DOHH2 (cell line): Measurements from ENCODE around the gene CDC42BPA.

Experiments used
- H3F3A ChIP-seq: fragments of 200-600 bp; sonication (generic), shearing (Covaris generic); 2 replicates; pipeline ENCODE4 v1.6.0; 2016; ENCODE audit warnings: antibody characterized with exemption, mild to moderate bottlenecking; ENCODE audit not compliant: control insufficient read depth, insufficient read depth
- H3K27ac ChIP-seq: fragments of 200-600 bp; sonication (generic); 2 replicates; pipeline ENCODE4 v1.5.1; 2014; ENCODE audit warnings: low read depth, mild to moderate bottlenecking, low read length, moderate library complexity
- H3K27me3 ChIP-seq: fragments of 200-600 bp; sonication (generic); 2 replicates; pipeline ENCODE4 v1.6.1; 2014; ENCODE audit warnings: mild to moderate bottlenecking, low read length, mixed read lengths; ENCODE audit not compliant: control insufficient read depth
- H3K36me3 ChIP-seq: fragments of 200-600 bp; sonication (generic); 2 replicates; pipeline ENCODE4 v1.6.1; 2014; ENCODE audit warnings: mild to moderate bottlenecking, low read length, moderate library complexity, mixed read lengths; ENCODE audit not compliant: control insufficient read depth
- H3K4me1 ChIP-seq: fragments of 200-600 bp; sonication (generic); 2 replicates; pipeline ENCODE4 v1.6.1; 2014; ENCODE audit warnings: mild to moderate bottlenecking, low read length, mixed read lengths; ENCODE audit not compliant: control insufficient read depth
- H3K4me2 ChIP-seq: fragments of 200-600 bp; sonication (generic); 2 replicates; pipeline ENCODE4 v1.6.0; 2014; ENCODE audit warnings: mild to moderate bottlenecking, low read length, moderate library complexity
- H3K4me3 ChIP-seq: fragments of 200-600 bp; sonication (generic); 2 replicates; pipeline ENCODE4 v1.5.1; 2014; ENCODE audit warnings: mild to moderate bottlenecking, low read length, mixed read lengths
- H3K79me2 ChIP-seq: fragments of 200-600 bp; sonication (generic); 2 replicates; pipeline ENCODE4 v1.6.1; 2014; ENCODE audit warnings: mild to moderate bottlenecking, low read length, mixed read lengths; ENCODE audit not compliant: control insufficient read depth
- H3K9me2 ChIP-seq: fragments of 200-600 bp; sonication (generic); replicated peaks from 2 replicates; pipeline ENCODE4 v1.6.1; 2014; ENCODE audit warnings: mild to moderate bottlenecking, low read length, mixed read lengths; ENCODE audit not compliant: control insufficient read depth
- H3K9me3 ChIP-seq: fragments of 200-600 bp; sonication (generic); 2 replicates; pipeline ENCODE4 v1.6.1; 2014; ENCODE audit warnings: antibody characterized with exemption, low read length, mixed read lengths; ENCODE audit not compliant: control insufficient read depth, insufficient read depth
- H4K20me1 ChIP-seq: fragments of 200-600 bp; sonication (generic); 2 replicates; pipeline ENCODE4 v1.6.0; 2014; ENCODE audit warnings: low read depth, mild to moderate bottlenecking, antibody characterized with exemption, low read length, moderate library complexity; ENCODE audit not compliant: control insufficient read depth, insufficient read depth
- CTCF ChIP-seq: fragments of 200-600 bp; sonication (generic); IDR thresholded peaks from one replicate; pipeline ENCODE4 v1.5.1; 2014; ENCODE audit warnings: antibody characterized with exemption, mild to moderate bottlenecking, low read depth, low read length; ENCODE audit not compliant: poor library complexity, severe bottlenecking
- EZH2phosphoT487 ChIP-seq: fragments of 200-600 bp; sonication (generic); IDR thresholded peaks from 2 replicates; pipeline ENCODE4 v1.6.1; 2017; ENCODE audit warnings: borderline replicate concordance, mild to moderate bottlenecking, antibody characterized with exemption, low read length, moderate library complexity, mixed read lengths

CDC42BPA gene

GRCh38 chr1:227265891-227266290, 52.4 kb downstream of the CDC42BPA start:
- Histone ChIP-seq H3K4me2 (no peak overlapping the region), H3K79me2 (no peaks in the 10 kb centered on the region), H3K9me2 (no peaks in the 10 kb centered on the region), H3K36me3 (no peaks in the 10 kb centered on the region), H3F3A (no peaks in the 10 kb centered on the region), H3K9me3 (no peaks in the 10 kb centered on the region), H3K27me3 (peaks cover 3% of the 10 kb centered on the region; the same call in 1 of the 2 replicates), H4K20me1 (no peaks in the 10 kb centered on the region), H3K4me3 (no peak overlapping the region), H3K4me1 (no peaks in the 10 kb centered on the region), H3K27ac (no peak overlapping the region)
- TF ChIP-seq CTCF (no peak), EZH2phosphoT487 (no peak)

GRCh38 chr1:227263869-227264268, 54.4 kb downstream of the CDC42BPA start:
- H3K79me2 ChIP-seq, result no peaks in the 10 kb centered on the region

GRCh38 chr1:227261501-227261900, 56.8 kb downstream of the CDC42BPA start:
- Histone ChIP-seq H3F3A (no peaks in the 10 kb centered on the region), H3K4me2 (no peak overlapping the region), H3K9me2 (no peaks in the 10 kb centered on the region), H3K4me1 (no peaks in the 10 kb centered on the region), H3K36me3 (no peaks in the 10 kb centered on the region), H4K20me1 (no peaks in the 10 kb centered on the region), H3K27me3 (no peaks in the 10 kb centered on the region), H3K9me3 (no peaks in the 10 kb centered on the region), H3K4me3 (no peak overlapping the region), H3K27ac (no peak overlapping the region), H3K79me2 (no peaks in the 10 kb centered on the region)
- TF ChIP-seq CTCF (no peak), EZH2phosphoT487 (no peak)

More at GRCh38 chr1:227263869-227264268, 54.4 kb downstream of the CDC42BPA start:
- H4K20me1 ChIP-seq, result no peaks in the 10 kb centered on the region
- H3K9me2 ChIP-seq, result no peaks in the 10 kb centered on the region
- H3K4me3 ChIP-seq, result no peak overlapping the region
- no peaks in the 10 kb centered on the region for H3K9me3 ChIP-seq
- H3K4me2 ChIP-seq, result no peak overlapping the region
- no peak overlapping the region for H3K27ac ChIP-seq
- no peaks in the 10 kb centered on the region for H3K4me1 ChIP-seq
- H3F3A ChIP-seq, result no peaks in the 10 kb centered on the region
- TF ChIP-seq CTCF (no peak), EZH2phosphoT487 (no peak)
- H3K27me3 ChIP-seq, result no peaks in the 10 kb centered on the region
- no peaks in the 10 kb centered on the region for H3K36me3 ChIP-seq
